Heart right ventricle (tissue), 16 donors: ENCODE results near the gene PLCH1. TPM values are rescaled to one million over a fixed set of nuclear protein-coding genes. Genes with fewer than 3 reads are reported as not detected.

Experiments
- ATAC-seq, 8 donors: fragments of 200-7000 bp; cut with Tn5 transposase; one replicate each; pipeline ENCODE4 v1.9.1; 2020; ENCODE audit warnings: mild to moderate bottlenecking in 8 of 8, moderate library complexity in 8 of 8, moderate number of reproducible peaks in 1 of 8
- DNase-seq, 2 donors: peaks; one replicate each; pipeline ENCODE4 v3.0.0-alpha.2; 2020
- H3K27ac ChIP-seq, 10 donors: fragments of 200-600 bp; sonication (generic) in 2 of 10; one replicate each; pipeline versions ENCODE4 v1.5.0 to v1.8.0; 2020 to 2022; ENCODE audit warnings: mild to moderate bottlenecking in 3 of 10
- H3K27me3 ChIP-seq, 7 donors: fragments of 200-600 bp; one replicate each; pipeline ENCODE4 v1.8.0; 2021 to 2022; ENCODE audit warnings: mild to moderate bottlenecking in 2 of 7
- H3K36me3 ChIP-seq, 9 donors: fragments of 200-600 bp; sonication (generic) in 1 of 9; one replicate each; pipeline versions ENCODE4 v1.5.0 to v1.8.0; 2020 to 2022; ENCODE audit warnings: mild to moderate bottlenecking in 2 of 9
- H3K4me1 ChIP-seq, 9 donors: fragments of 200-600 bp; sonication (generic) in 1 of 9; one replicate each; pipeline versions ENCODE4 v1.5.0 to v1.8.0; 2020 to 2022; ENCODE audit warnings: mild to moderate bottlenecking in 4 of 9
- H3K4me3 ChIP-seq, 10 donors: fragments of 200-600 bp; sonication (generic) in 2 of 10; one replicate each; pipeline versions ENCODE4 v1.5.0 to v1.8.0; 2020 to 2022; ENCODE audit warnings: mild to moderate bottlenecking in 7 of 10, moderate library complexity in 2 of 10
- H3K9me3 ChIP-seq, 11 donors: fragments of 200-600 bp in 10 of 11; sonication (generic) in 2 of 11; one replicate each; pipeline versions ENCODE4 v1.5.0 to v1.8.0; 2013 to 2022; ENCODE audit warnings: mild to moderate bottlenecking in 2 of 11, control low read depth in 1 of 11, moderate library complexity in 1 of 11
- WGBS, 2 donors: extraction: QIAGEN DNeasy Blood & Tissue Kit; methylation state at CpG; one replicate each; pipeline ENCODE4 v1.1.7; 2013; ENCODE audit warnings: inconsistent platforms in 1 of 2; 5-methylcytosine and 5-hydroxymethylcytosine counted together
- intact Hi-C, 10 donors: fragments of 100-400 bp; cut with DNase I; formaldehyde crosslinking; loops; one replicate each; pipeline versions ENCODE4 v1.11.1 to v1.14.2; 2022
- polyA plus RNA-seq, 2 donors: library from polyadenylated mRNA; stranded (reverse); fragments of 200-250 nt; gene quantifications; one replicate each; pipeline ENCODE4 v1.2.3, GENCODE V29; 2013
- total RNA-seq, 10 donors: library from RNA; stranded (reverse); fragmentation: NEBNext Ultra II Directional in 3 of 10; extraction: Animal tissue kit (Norgen Biotek cat#: 25700) in 3 of 10; gene quantifications; one replicate each; pipeline versions ENCODE4 v1.2.1 to v1.2.4, GENCODE V29; 2021 to 2023
- TF ChIP-seq, protein P1 (sequence below), 9 donors: fragments of 200-600 bp; sonication (generic) in 2 of 9; IDR thresholded peaks; one replicate each; pipeline versions ENCODE4 v1.5.0 to v1.8.0; 2021 to 2022; ENCODE audit warnings: antibody characterized with exemption in 9 of 9, mild to moderate bottlenecking in 5 of 9, moderate library complexity in 1 of 9
- donor health status: Arrhythmogenic right ventricular cardiomyopathy.
- donor health status: ischemic (EF 13 %, LVEDD 7.1; RV severe dilation, severe dysfunction).
- donor health status: healthy with polysubstance abuse.
- donor health status: DM: no; HTN: yes; CAD: no.
- donor health status: DM: no; HTN: no; CAD: no.
- donor health status: ischemic (EF 25% LVEDD 6.9; RV normal size, moderate dysfunction).
- donor health status: ischemic (EF 25% LVEDD 5.7; RV mildly dilated, moderate dysfunction).
- donor health status: healthy.
- donor health status: DM: yes; HTN: yes; CAD: no.
- donor health status: Ischemic cardiomyopathy.
- donor health status: ischemic (EF 35%, LVEDD 5.7; RV mildly dilated, moderate dysfunction).
- donor health status: nonischemic (EF 11% LVEDD 7.7; RV severe dilation, severe dysfunction).
- donor health status: DM: yes; HTN: yes; CAD: no.
- donor health status: PGD.
- donor health status: ischemic (EF 29% LVEDD 5.4; RV normal size, mild dysfunction).
- donor health status: nonischemic (EF 23%, LVEDD 6.1; RV moderate dilation, normal function).

The PLCH1 gene
- total and polyA plus RNA-seq, 12 donors, result 0.13 to 2.1 (median 0.51) TPM

DNA sequence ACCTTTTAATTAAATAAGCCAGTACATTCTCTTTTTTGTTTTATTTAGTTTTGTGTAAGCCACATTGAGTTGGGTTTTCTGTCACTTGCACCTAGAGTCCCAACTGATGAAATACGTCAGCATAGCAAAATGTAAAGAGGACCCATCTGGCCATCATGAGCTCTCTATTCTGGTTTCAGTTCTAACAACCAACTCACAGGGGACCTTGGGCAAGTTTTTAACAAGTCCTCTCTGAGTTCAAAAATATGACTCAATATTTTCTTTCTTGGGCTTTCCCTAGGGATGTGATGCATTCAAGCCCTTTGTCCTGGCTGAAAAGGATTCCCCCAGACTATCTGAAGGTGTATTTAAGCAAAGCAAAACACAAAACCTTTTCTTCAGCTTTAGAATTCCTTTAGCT lies 32.9 kb downstream of the PLCH1 start:
- H3K27ac ChIP-seq, result no peak overlapping the region
- TF ChIP-seq, protein P1, sequence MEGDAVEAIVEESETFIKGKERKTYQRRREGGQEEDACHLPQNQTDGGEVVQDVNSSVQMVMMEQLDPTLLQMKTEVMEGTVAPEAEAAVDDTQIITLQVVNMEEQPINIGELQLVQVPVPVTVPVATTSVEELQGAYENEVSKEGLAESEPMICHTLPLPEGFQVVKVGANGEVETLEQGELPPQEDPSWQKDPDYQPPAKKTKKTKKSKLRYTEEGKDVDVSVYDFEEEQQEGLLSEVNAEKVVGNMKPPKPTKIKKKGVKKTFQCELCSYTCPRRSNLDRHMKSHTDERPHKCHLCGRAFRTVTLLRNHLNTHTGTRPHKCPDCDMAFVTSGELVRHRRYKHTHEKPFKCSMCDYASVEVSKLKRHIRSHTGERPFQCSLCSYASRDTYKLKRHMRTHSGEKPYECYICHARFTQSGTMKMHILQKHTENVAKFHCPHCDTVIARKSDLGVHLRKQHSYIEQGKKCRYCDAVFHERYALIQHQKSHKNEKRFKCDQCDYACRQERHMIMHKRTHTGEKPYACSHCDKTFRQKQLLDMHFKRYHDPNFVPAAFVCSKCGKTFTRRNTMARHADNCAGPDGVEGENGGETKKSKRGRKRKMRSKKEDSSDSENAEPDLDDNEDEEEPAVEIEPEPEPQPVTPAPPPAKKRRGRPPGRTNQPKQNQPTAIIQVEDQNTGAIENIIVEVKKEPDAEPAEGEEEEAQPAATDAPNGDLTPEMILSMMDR (IDR thresholded peaks at IDR 0.05), result no peak
- H3K27me3 ChIP-seq, result no peaks in the 10 kb centered on the region
- no peaks in the 10 kb centered on the region for H3K36me3 ChIP-seq
- peaks cover 0 to 2% (median 0%) of the 10 kb centered on the region in 11 donors for H3K9me3 ChIP-seq
- H3K4me1 ChIP-seq, result no peaks in the 10 kb centered on the region
- no peak for DNase-seq
- no peak for ATAC-seq
- 63 to 89% methylated on average over 1 of the region's 1 CpG for WGBS, 2 donors
- intact Hi-C loops, result no loop called here
- H3K4me3 ChIP-seq, result no peak overlapping the region

DNA sequence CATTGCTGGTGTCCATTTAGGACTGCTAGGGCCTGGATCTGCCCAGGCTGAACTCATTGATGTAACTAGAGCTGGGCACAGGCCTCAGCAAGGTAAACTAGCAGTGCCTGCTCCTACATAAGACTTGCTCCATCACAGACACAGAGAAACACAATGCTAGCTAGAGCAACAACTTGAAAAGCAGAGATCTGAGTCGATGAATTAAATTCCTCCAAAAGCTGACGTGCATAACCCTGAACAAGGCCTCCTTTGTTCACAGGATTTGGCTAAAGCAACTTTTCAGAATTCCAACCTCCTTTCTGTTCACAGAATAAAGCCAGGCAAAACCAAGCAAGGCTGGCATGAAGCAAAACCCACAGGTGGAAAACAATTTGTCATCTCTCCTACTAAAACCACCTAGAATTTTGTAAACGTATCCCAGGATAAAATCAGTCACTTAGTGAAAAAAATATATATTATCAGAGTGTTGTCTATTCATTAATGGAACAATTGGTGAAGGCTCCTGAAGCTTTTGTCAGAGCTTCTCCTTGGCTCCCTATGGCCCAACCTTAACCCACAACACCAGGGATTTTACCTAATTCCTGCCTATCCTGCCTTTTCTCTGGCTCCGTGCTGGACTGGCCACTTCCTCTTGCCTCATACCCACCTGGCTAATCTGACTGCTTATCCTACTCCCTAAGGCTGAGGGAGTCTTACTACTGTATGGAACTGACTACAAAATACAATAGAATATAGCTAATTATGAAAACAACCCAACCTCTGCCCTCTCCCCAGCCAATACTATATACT lies 39.9 kb downstream of the PLCH1 start:
- TF ChIP-seq, protein P1 (IDR thresholded peaks at IDR 0.05), result no peak
- no peaks in the 10 kb centered on the region for H3K36me3 ChIP-seq
- H3K9me3 ChIP-seq, result no peaks in the 10 kb centered on the region
- 58 to 66% methylated on average over 4 of the region's 4 CpGs for WGBS, 2 donors
- peak overlapping the region in 6 of 10 donors; percentile 13 to 52 (median 26) for H3K27ac ChIP-seq
- no peak overlapping the region for H3K4me3 ChIP-seq
- H3K27me3 ChIP-seq, result peaks cover 0 to 7% (median 0%) of the 10 kb centered on the region in 7 donors
- intact Hi-C loops, result loop anchor here (5.0 to 10.0 kb wide), 8 partner anchors 320 to 1373 kb away; no protein-coding TSS in a partner anchor
- DNase-seq (no peak), ATAC-seq (peak in 7 of 8 donors; percentile 40 to 68 (median 50))
- H3K4me1 ChIP-seq, result peaks cover 0 to 4% (median 0%) of the 10 kb centered on the region in 9 donors

DNA sequence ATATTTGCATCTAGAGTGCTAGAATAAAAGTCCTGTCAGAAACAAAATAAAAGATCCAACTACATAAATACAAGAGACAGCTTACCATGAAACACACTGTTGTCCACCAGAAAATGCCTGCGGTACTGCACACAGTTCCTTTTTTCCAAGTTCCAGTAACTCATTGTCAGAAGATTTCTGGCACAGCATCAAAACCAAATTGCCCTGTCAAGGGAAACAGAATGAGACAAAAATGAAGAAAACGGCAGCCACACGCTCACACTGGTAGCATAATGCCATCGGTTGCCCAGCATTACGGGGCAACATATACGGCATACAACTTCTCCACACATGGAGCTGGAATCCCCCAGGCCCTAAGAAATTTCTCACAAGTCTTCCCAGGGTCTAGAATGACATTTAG lies 40.8 kb downstream of the PLCH1 start:
- Histone ChIP-seq H3K9me3 (no peaks in the 10 kb centered on the region), H3K27ac (peak overlapping the region in 7 of 10 donors; percentile 13 to 45 (median 27)), H3K4me3 (no peak overlapping the region), H3K27me3 (peaks cover 0 to 7% (median 0%) of the 10 kb centered on the region in 7 donors), H3K36me3 (no peaks in the 10 kb centered on the region), H3K4me1 (peaks cover 0 to 4% (median 0%) of the 10 kb centered on the region in 9 donors)
- TF ChIP-seq, protein P1 (IDR thresholded peaks at IDR 0.05), result no peak
- ATAC-seq (peak in 1 of 8 donors; percentile 18), DNase-seq (no peak)
- intact Hi-C loops, result loop anchor here (5.0 to 10.0 kb wide), 8 partner anchors 319 to 1372 kb away; no protein-coding TSS in a partner anchor
- 82 to 87% methylated on average over 6 of the region's 6 CpGs for whole genome bisulfite sequencing, 2 donors

DNA sequence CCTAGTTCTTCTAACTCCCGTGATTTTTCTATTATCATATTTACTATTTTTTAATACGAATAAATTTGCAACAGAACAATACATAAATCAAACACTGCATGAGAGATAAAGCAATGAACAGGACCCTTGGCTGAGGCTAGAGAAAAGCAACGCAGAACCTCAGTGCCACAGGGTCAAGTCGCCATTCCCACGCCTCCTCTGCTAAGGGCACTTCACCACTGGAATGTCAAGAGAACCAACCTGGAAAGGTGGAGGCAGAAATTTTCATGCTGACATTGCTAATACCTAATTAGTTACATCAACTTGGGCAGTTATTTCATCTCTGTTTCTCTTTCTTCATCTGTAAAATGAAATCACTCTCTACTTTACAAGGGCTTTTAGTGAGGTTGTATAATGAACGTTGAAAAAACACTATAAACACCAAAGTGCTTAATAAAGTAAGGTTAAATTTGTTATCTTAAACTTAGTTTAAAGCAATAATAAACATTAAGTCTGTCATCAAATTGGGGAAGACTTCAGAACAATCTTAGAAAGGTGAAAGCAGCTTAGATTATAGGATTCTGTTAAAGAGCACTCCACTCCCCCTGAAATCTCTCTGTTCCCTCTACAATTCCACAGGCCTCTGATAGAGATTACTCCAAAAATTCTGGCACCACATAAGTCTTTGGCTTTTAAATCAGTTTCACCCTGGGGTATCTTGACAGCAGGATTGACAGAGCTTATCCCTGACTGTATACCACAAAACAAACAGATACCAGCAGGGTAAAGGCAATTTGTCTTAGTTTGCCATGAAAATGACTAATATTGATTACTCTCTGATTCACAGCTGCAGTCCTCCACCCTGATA lies 41.9 kb downstream of the PLCH1 start:
- H3K27me3 ChIP-seq, result peaks cover 0 to 7% (median 0%) of the 10 kb centered on the region in 7 donors
- WGBS, 2 donors, result 60 to 66% methylated on average over 6 of the region's 6 CpGs
- H3K36me3 ChIP-seq, result no peaks in the 10 kb centered on the region
- no peak for ATAC-seq
- H3K27ac ChIP-seq, result no peak overlapping the region
- TF ChIP-seq, protein P1 (IDR thresholded peaks at IDR 0.05), result no peak
- no peaks in the 10 kb centered on the region for H3K9me3 ChIP-seq
- H3K4me3 ChIP-seq, result no peak overlapping the region
- peaks cover 0 to 4% (median 0%) of the 10 kb centered on the region in 9 donors for H3K4me1 ChIP-seq
- DNase-seq, result no peak
- intact Hi-C loops, result loop anchor here (1.0 to 10.0 kb wide), 13 partner anchors 318 to 1371 kb away; no protein-coding TSS in a partner anchor
